KOPT-K1 (cell line): ENCODE data around the gene ADRA2C.

Experiments
- H3K27ac ChIP-seq: fragments of 200-600 bp; sonication (generic); 2 replicates; pipeline ENCODE4 v1.5.1; 2016; ENCODE audit warnings: antibody characterized with exemption, mild to moderate bottlenecking, low read depth, low read length; ENCODE audit not compliant: poor library complexity, severe bottlenecking
- H3K36me3 ChIP-seq: fragments of 200-600 bp; sonication (generic); 2 replicates; pipeline ENCODE4 v1.5.1; 2017; ENCODE audit warnings: antibody characterized with exemption, mild to moderate bottlenecking, low read length, moderate library complexity; ENCODE audit not compliant: insufficient read depth
- H3K9me3 ChIP-seq: fragments of 200-600 bp; sonication (generic); 2 replicates; pipeline ENCODE4 v1.5.1; 2017; ENCODE audit warnings: antibody characterized with exemption, low read length, mild to moderate bottlenecking; ENCODE audit not compliant: insufficient read depth, poor library complexity, severe bottlenecking

ADRA2C gene

DNA sequence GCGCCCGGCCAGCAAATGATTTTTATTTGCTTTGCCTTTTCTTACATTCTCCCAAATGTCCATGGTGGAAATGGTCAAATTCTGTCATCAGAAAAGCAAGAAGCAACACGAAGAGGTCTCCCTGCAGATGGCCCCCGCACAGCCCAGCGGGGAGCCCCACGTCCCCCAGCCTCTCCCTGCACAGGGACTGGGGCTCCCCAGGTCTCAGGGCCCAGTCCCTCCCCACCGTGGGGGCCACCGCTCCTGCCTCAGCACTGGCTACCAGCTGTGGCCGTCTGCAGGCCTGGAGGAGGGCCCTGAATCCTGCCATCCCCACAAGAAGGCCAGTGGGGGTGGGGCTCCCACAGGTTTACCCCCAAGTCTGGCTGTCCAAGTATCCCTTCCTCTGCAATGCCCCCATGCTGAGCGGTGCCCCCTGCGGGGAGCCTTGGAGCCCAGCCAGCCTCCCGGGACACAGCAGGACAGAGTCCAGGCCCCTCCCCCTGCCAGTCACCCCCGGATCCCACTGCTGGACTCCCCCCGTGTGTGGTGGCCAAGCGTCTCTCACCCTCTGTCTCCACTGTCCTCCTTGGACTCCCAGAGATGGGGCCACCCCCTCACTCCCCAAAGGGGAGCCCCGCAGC, 38.2 kb upstream of the ADRA2C start:
- Histone ChIP-seq H3K27ac (no peak overlapping the region), H3K36me3 (no peaks in the 10 kb centered on the region), H3K9me3 (no peaks in the 10 kb centered on the region)

DNA sequence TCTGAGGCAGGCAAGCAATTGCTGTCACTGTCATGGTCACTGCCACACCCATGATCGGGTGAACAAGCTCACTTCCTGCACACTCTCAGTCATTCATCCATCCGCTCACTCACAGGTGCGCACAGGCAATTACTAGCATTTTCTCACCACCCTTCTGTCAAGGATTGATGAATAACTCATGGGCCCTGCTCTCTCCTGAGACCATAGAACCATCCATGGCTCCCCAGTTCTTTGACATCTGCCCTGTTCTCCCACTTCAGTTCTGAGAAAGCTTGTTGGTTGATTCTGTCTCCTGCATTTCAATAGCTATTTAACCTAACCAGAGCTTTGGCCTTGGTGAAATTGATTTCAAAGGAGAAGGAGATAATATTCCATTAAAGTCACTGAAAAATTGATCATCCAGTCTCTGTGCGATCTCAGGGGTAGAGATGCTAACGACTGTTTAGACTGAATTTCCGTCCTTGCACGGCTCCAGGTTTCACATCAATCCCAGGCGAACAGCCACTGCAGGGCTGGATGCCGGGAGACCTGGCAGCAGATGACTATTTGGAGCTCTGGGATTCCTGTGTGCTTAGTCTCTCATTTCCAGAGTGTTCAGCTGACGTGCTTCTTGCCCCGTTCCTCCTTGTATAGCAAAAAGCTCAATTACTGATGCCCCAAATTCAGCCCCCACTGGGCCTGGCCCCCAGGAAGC, 36.9 kb upstream of the ADRA2C start:
- Histone ChIP-seq H3K36me3 (no peaks in the 10 kb centered on the region), H3K27ac (no peak overlapping the region), H3K9me3 (no peaks in the 10 kb centered on the region)

DNA sequence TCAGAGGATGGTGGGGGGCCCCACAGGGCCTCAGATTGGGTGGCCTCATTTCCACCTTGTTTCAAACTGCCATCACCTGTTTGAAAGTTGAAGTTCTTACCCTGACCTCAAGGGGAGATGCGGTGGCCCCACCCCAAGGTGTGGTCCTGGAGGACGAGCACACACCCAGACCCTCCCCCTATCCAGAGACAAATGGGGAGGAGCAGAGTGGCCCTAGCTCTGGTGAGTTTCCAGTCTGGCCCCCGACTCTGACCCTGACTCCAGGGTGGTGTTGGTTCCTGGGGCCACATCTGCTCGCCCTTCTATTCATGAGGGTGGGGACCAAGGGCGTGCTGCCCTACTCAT, 36.3 kb upstream of the ADRA2C start:
- no peak overlapping the region for H3K27ac ChIP-seq

DNA sequence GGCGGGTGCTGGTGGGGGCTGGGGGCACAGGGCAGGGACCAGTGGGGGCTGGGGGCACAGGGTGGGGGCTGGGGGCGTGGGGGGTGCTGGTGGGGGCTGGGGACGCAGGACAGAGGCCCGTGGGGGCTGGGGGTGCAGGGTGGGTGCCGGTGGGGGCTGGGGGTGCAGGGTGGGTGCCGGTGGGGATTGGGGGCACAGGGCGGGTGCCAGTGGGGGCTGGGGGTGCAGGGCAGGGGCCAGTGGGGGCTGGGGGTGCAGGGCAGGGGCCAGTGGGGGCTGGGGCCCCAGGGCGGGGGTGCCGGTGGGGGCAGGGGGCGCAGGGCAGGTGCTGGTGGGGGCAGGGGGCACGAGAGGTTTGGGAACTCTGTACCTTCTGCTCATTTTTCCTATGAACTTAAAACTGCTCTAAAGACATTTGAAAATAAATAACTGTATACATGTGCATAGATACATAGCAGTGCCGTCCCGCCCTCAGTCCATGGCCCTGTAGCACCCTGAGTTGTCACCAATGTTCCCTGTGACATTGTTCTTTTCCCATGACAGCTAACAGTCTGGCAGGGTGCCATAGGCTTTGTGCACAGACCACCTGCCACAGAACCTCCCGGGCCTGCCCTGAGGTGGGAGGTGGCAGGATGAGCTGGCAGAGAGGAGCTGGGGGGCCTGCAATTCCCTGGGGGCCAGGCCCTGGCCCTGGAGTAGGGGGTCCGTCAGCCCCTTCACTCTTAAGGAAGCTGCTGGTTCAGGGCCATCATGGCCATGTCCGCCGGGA, 35.6 kb upstream of the ADRA2C start:
- Histone ChIP-seq H3K27ac (no peak overlapping the region), H3K36me3 (no peaks in the 10 kb centered on the region), H3K9me3 (no peaks in the 10 kb centered on the region)

More for the DNA sequence above, 36.3 kb upstream of the ADRA2C start:
- H3K36me3 ChIP-seq = no peaks in the 10 kb centered on the region
- no peaks in the 10 kb centered on the region for H3K9me3 ChIP-seq

DNA sequence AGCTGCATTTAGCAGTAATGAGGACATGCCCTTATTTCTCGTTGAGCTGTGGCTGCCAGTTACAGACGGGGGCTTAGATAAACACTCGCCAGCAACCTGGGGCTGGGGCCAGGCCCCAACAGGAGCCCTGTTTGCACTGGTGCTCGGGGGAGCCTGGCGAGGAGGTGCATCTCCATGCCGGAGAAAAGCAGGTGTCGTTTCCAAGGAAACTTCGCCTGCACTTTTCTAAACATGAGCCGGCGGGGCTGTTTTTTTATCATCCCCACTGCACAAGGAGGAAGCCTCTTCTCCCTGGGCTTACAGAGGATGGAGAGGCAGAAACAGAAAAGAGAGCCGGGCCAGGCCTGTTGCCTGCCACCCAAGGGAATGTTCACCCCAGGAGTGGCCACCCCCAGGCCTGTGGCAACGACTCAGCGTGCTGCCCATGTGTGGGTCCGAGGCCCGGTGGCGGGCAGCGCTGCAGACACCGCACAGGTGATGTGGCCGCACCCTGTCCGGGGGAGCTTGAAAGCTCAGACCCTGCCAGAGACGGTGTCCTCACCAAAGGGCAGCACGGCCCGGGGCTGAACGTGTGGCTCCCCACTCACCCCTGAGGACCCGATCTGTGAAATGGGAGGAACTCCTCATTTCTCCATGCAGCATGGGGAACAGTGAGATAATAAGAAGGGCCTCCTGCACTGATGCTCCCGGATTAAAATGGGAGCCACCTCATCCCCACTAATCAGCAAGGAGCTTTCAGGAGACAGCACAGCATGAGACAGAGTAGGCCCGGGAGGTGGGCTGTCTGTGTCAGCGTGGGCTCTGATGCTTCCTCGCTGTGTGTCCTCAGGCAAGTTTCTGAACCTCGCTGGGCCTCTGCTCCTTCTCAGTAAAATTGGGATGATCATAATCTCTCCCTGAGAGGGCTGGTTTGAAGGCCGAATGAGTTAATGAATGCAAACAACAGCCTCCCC, 33.8 kb upstream of the ADRA2C start:
- Histone ChIP-seq H3K36me3 (no peaks in the 10 kb centered on the region), H3K9me3 (no peaks in the 10 kb centered on the region), H3K27ac (no peak overlapping the region)

DNA sequence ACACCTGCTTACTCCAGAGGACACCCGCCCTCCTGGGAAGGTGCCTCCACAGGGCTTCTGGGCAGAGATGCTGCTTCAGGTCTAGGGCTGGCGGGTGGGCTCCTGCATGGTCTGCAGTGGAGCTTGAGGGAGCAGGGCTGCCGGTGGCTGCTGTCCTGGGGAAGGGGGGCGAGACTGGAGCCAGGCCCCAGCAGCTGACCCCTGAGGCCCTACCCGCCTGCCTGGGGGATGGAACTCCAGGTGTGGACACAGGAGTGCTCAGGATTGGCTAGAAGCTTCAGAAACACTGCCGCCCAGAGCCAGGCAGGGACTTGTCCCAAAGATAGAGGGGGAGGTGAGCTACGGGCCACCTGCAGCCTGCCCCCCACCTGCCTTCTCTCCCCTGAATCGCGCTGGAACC, 33.0 kb upstream of the ADRA2C start:
- Histone ChIP-seq H3K27ac (no peak overlapping the region), H3K9me3 (no peaks in the 10 kb centered on the region), H3K36me3 (no peaks in the 10 kb centered on the region)

DNA sequence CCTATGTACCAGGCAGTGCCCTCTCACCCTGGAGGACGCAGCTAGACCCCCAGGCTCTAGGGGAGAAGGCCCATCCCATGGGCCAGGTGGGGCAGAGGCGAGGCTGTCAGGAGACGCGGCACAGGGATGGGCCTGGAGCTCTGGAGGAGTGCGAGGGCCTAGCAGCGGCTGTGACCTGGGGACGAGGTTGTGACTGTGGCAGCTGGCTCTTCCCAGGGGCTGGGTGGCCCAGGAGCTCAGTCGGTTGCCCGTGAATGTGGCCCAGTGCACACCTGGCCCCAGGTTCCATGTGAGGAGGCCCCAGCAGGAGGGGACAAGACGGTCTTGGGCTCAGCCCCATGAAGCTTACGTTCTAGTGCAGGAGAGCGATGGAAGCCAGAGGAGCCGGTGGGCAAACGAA, 31.0 kb upstream of the ADRA2C start:
- Histone ChIP-seq H3K36me3 (no peaks in the 10 kb centered on the region), H3K27ac (no peak overlapping the region)

DNA sequence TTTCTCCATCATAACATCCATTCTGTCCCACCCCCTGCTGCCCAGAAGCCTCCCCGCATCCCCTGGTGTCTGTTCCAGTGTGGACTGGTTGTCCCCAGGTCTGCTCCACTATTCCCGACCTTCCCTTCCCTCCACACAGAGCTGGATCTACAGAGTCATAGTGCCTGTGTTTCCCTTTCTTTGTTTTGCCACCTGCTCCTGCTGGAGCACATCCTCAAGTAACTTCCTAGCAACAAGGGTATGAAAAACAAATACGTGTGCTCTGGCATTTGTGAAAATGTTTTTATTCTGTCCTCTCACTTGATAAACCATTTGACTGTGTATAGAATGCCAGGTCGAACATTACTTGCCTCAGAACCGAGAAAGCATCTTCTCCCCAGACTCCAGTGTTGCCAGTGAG, 29.9 kb upstream of the ADRA2C start:
- H3K27ac ChIP-seq = no peak overlapping the region
- H3K36me3 ChIP-seq = no peaks in the 10 kb centered on the region
- no peaks in the 10 kb centered on the region for H3K9me3 ChIP-seq

More for the DNA sequence above, 31.0 kb upstream of the ADRA2C start:
- H3K9me3 ChIP-seq = no peaks in the 10 kb centered on the region

DNA sequence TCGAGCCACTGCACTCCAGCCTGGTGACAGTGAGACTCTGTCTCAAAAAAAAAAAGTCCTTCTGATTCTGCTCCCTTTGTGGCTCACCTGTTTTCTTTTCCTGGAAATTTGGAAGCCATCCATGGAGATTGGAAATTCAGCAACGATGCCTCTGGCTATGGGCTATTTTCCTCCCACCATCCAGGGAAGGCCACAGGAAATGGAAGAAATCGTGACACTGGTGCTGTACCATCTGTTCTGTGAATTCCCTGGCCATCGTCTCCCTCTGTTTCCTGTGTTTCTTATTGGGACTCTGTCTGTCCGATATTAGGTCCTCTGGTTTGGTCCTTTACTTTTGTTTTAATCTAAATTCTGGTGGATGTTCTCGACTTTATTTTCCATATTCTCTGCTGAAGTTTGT, 29.4 kb upstream of the ADRA2C start:
- H3K36me3 ChIP-seq = no peaks in the 10 kb centered on the region
- H3K9me3 ChIP-seq = no peaks in the 10 kb centered on the region
- no peak overlapping the region for H3K27ac ChIP-seq

DNA sequence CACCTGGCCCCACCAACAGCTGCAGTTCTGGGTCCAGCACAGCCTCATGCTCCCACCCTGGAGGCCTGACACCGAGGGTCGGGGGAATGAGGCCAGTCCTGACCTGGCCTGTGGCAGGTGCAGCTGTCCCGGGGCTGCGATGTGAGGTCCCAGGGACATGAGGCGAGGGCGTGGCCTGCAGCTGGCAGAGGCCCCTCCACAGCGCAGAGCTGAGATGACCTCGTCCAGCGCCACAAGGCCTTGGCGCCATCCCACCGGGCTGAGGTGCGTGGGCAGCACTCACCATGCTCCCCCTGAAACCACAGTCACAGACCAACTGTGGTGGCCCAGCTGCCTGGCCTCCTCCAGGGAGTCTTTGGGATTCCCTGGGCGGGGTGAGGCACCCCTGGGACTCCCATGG, 26.6 kb upstream of the ADRA2C start:
- H3K9me3 ChIP-seq = peaks cover 7% of the 10 kb centered on the region
- H3K27ac ChIP-seq = no peak overlapping the region
- no peaks in the 10 kb centered on the region for H3K36me3 ChIP-seq

DNA sequence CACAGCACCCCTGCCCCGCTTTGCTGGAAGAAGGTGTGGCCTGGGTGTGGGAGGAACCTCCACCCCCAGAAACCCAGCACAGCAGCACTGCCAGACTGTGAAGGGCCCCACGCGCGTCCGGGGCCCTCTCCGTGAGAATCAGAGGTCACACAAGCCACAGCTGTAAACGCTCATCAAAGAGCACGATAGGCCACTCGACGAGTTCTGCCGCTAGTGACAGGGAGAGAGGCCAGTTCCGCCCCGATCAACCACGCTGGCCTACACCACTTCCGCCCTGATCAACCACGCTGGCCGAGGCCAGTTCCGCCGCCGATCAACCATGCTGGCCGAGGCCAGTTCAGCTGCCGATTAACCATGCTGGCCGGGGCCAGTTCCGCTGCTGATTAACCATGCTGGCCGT, 25.9 kb upstream of the ADRA2C start:
- H3K9me3 ChIP-seq = peaks cover 7% of the 10 kb centered on the region

DNA sequence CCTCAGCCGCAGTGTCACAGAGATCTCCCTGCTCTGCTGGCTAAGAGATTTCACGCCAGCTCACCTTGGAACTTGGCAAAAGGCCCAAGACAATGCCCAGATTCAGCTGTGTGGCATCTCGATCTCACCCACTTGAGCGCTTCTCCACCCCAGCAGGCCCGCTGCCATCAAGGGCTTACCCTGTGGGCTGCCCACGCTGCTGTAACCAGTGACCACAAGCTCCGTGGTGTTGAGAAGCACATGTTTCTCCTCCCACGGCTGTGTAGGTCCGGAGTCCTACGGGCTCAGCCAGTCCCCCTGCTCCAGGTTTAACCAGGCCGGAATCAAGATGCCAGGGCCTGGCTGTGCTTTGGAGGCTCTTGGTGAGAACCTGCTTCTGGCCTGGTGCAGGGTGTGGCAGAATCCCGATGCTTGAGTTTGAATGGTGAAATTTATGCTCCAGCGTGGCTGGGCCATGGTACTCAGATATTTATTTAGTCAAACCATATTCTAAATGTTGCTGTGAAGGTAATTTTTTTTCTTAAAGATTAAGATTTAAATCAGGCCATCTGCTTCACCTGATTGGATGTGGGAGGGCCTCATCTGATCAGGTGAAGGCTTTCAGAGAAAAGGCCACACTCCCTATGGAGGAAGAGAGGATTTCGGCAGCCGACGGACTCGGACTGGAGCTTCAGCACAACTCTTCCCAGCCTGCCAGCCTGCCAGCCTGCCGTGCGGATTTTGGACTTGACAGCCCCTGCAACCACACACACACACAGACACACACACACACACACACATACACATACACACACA, 24.8 kb upstream of the ADRA2C start:
- H3K9me3 ChIP-seq = peaks cover 7% of the 10 kb centered on the region
- H3K27ac ChIP-seq = no peak overlapping the region
- no peaks in the 10 kb centered on the region for H3K36me3 ChIP-seq

More for the DNA sequence above, 25.9 kb upstream of the ADRA2C start:
- Histone ChIP-seq H3K27ac (no peak overlapping the region), H3K36me3 (no peaks in the 10 kb centered on the region)

DNA sequence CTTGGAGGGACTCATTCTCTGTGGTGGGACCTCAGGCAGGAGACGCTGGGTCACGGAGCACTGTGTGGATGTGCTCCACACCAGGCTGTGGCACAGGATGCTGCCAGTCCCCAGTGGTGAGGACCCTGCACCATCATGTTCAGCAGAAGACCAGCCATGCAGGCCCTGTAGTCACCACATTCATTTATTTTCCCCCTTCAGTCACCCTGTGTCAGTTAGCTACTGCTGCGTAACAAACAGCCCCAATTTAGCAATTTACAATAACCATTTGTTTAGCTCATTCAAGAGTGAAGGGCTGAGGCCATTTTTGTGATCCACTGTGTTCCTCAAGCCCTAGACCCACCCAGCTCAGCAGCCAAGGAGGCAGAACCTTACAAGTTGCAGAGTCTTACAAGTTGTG, 23.6 kb upstream of the ADRA2C start:
- Histone ChIP-seq H3K36me3 (no peaks in the 10 kb centered on the region), H3K9me3 (peaks cover 7% of the 10 kb centered on the region), H3K27ac (no peak overlapping the region)

DNA sequence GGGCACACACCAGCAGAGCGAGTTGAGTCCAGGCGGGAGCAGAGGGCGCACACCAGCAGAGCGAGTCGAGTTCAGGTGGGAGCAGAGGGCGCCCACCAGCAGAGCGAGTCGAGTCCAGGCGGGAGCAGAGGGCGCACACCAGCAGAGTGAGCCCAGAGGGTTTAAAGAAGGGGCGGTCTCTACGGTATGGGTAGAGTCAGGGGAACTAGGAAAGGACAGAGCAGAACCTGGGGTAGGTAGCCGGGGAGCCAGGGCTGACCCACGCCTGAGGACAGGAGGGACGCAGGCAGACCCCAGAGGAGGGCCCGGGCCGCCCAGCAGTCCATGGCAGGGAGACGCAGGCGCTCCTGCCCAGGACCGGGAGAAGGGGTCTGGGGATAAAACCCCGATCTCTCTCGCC, 22.0 kb upstream of the ADRA2C start:
- Histone ChIP-seq H3K36me3 (no peaks in the 10 kb centered on the region), H3K27ac (no peak overlapping the region), H3K9me3 (peaks cover 7% of the 10 kb centered on the region)
